MM.1S (cell line): ENCODE data around the gene IGFBP4.

Experiments used
- DNase-seq: peaks from one replicate; pipeline ENCODE4 v3.0.0-alpha.2; 2015
- H2AFZ ChIP-seq: fragments of 300-600 bp; sonication (generic); 2 replicates; pipeline ENCODE4 v1.6.0; 2016; ENCODE audit warnings: antibody characterized with exemption, low read length
- H3F3A ChIP-seq: fragments of 300-600 bp; sonication (generic); 2 replicates; pipeline ENCODE4 v1.6.1; 2016; ENCODE audit warnings: mild to moderate bottlenecking, antibody characterized with exemption, low read length, moderate library complexity, mixed read lengths; ENCODE audit not compliant: insufficient read depth
- H3K27ac ChIP-seq: fragments of 300-600 bp; sonication (generic); 2 replicates; pipeline ENCODE4 v1.5.1; 2016; ENCODE audit warnings: mild to moderate bottlenecking, low read length
- H3K27me3 ChIP-seq: fragments of 300-600 bp; sonication (generic); replicated peaks from 2 replicates; pipeline ENCODE4 v1.6.0; 2016; ENCODE audit warnings: low read length; ENCODE audit not compliant: insufficient read depth
- H3K36me3 ChIP-seq: fragments of 300-600 bp; sonication (generic); replicated peaks from 2 replicates; pipeline ENCODE4 v1.6.1; 2016; ENCODE audit warnings: mild to moderate bottlenecking, low read length, mixed read lengths; ENCODE audit not compliant: insufficient read depth
- H3K4me1 ChIP-seq: fragments of 300-600 bp; sonication (generic); 2 replicates; pipeline ENCODE4 v1.6.1; 2016; ENCODE audit warnings: low read length, mixed read lengths
- H3K4me2 ChIP-seq: fragments of 300-600 bp; sonication (generic); 2 replicates; pipeline ENCODE4 v1.6.0; 2016; ENCODE audit warnings: low read depth, low read length
- H3K4me3 ChIP-seq: fragments of 300-600 bp; sonication (generic); 2 replicates; pipeline ENCODE4 v1.5.1; 2016; ENCODE audit warnings: low read length, mixed read lengths
- H3K79me2 ChIP-seq: fragments of 300-600 bp; sonication (generic); 2 replicates; pipeline ENCODE4 v1.6.1; 2016; ENCODE audit warnings: mixed run types, low read length, mixed read lengths
- H3K9ac ChIP-seq: fragments of 300-600 bp; sonication (generic); 2 replicates; pipeline ENCODE4 v1.6.1; 2016; ENCODE audit warnings: low read length, mixed read lengths
- H3K9me2 ChIP-seq: fragments of 300-600 bp; sonication (generic); replicated peaks from 2 replicates; pipeline ENCODE4 v1.6.1; 2016; ENCODE audit warnings: mild to moderate bottlenecking, low read length, mixed read lengths; ENCODE audit not compliant: insufficient read depth
- H3K9me3 ChIP-seq: fragments of 300-600 bp; sonication (generic); replicated peaks from 2 replicates; pipeline ENCODE4 v1.6.1; 2016; ENCODE audit warnings: mild to moderate bottlenecking, low read length, mixed read lengths; ENCODE audit not compliant: insufficient read depth
- H4K20me1 ChIP-seq: fragments of 300-600 bp; sonication (generic); 2 replicates; pipeline ENCODE4 v1.6.1; 2016; ENCODE audit warnings: mild to moderate bottlenecking, low read length, moderate library complexity, mixed read lengths; ENCODE audit not compliant: insufficient read depth
- EZH2 ChIP-seq: fragments of 300-600 bp; sonication (generic); optimal IDR thresholded peaks from 2 replicates; pipeline ENCODE3; 2017; ENCODE audit warnings: low read depth, mild to moderate bottlenecking, antibody characterized with exemption, low read length, mixed read lengths
- EZH2phosphoT487 ChIP-seq: fragments of 300-600 bp; sonication (generic); IDR thresholded peaks from 2 replicates; pipeline ENCODE4 v1.6.1; 2018; ENCODE audit warnings: antibody characterized with exemption, low read length
- TF ChIP-seq, protein P1 (sequence below): fragments of 300-600 bp; sonication (generic); IDR thresholded peaks from 2 replicates; pipeline ENCODE4 v1.5.1; 2016; ENCODE audit warnings: antibody characterized with exemption, low read length, mixed read lengths

The IGFBP4 gene

DNA sequence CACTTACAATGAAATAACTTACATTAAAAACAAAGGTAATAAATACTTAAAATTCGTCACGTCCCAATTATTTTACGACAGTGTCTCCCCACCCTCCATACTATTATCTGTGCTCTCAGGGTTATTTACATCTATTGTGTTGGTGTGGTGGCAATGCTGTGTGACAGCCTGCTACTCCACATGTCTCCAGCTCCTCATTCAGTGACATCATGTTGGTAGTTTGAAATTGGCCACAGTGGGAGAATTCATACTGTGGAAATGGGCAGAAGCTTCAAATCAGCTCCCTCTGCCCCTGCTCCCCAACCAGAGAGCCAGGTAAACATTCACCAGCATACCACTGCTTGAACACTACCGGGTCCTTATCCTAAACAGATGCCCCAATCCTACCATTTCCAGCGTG lies 51.9 kb downstream of the IGFBP4 start:
- H2AFZ ChIP-seq = no peak overlapping the region
- no peaks in the 10 kb centered on the region for H3K9me3 ChIP-seq
- no peaks in the 10 kb centered on the region for H3F3A ChIP-seq
- H3K4me1 ChIP-seq = no peaks in the 10 kb centered on the region
- TF ChIP-seq EZH2 (no peak), EZH2phosphoT487 (no peak)
- TF ChIP-seq, protein P1, sequence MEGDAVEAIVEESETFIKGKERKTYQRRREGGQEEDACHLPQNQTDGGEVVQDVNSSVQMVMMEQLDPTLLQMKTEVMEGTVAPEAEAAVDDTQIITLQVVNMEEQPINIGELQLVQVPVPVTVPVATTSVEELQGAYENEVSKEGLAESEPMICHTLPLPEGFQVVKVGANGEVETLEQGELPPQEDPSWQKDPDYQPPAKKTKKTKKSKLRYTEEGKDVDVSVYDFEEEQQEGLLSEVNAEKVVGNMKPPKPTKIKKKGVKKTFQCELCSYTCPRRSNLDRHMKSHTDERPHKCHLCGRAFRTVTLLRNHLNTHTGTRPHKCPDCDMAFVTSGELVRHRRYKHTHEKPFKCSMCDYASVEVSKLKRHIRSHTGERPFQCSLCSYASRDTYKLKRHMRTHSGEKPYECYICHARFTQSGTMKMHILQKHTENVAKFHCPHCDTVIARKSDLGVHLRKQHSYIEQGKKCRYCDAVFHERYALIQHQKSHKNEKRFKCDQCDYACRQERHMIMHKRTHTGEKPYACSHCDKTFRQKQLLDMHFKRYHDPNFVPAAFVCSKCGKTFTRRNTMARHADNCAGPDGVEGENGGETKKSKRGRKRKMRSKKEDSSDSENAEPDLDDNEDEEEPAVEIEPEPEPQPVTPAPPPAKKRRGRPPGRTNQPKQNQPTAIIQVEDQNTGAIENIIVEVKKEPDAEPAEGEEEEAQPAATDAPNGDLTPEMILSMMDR = no peak
- H3K4me3 ChIP-seq = no peak overlapping the region
- H3K9ac ChIP-seq = no peak overlapping the region
- no peaks in the 10 kb centered on the region for H4K20me1 ChIP-seq
- no peak overlapping the region for H3K4me2 ChIP-seq
- no peaks in the 10 kb centered on the region for H3K36me3 ChIP-seq
- no peaks in the 10 kb centered on the region for H3K9me2 ChIP-seq
- H3K27ac ChIP-seq = no peak overlapping the region
- peaks cover 16% of the 10 kb centered on the region for H3K27me3 ChIP-seq
- no peaks in the 10 kb centered on the region for H3K79me2 ChIP-seq
- DNase-seq = no peak

- DNase-seq = no peak
- Histone ChIP-seq H3K9me3 (no peaks in the 10 kb centered on the region), H3K79me2 (no peaks in the 10 kb centered on the region), H3K27me3 (peaks cover 17% of the 10 kb centered on the region), H2AFZ (no peak overlapping the region), H3F3A (no peaks in the 10 kb centered on the region), H3K36me3 (no peaks in the 10 kb centered on the region), H4K20me1 (no peaks in the 10 kb centered on the region), H3K4me3 (no peak overlapping the region), H3K4me2 (no peak overlapping the region), H3K4me1 (no peaks in the 10 kb centered on the region), H3K9ac (no peak overlapping the region), H3K27ac (no peak overlapping the region), H3K9me2 (no peaks in the 10 kb centered on the region)
- TF ChIP-seq EZH2 = no peak
- TF ChIP-seq EZH2phosphoT487 = no peak
- TF ChIP-seq, protein P1 = no peak
Measured at GRCh38 chr17:40496170-40496569, 52.9 kb downstream of the IGFBP4 start.

DNA sequence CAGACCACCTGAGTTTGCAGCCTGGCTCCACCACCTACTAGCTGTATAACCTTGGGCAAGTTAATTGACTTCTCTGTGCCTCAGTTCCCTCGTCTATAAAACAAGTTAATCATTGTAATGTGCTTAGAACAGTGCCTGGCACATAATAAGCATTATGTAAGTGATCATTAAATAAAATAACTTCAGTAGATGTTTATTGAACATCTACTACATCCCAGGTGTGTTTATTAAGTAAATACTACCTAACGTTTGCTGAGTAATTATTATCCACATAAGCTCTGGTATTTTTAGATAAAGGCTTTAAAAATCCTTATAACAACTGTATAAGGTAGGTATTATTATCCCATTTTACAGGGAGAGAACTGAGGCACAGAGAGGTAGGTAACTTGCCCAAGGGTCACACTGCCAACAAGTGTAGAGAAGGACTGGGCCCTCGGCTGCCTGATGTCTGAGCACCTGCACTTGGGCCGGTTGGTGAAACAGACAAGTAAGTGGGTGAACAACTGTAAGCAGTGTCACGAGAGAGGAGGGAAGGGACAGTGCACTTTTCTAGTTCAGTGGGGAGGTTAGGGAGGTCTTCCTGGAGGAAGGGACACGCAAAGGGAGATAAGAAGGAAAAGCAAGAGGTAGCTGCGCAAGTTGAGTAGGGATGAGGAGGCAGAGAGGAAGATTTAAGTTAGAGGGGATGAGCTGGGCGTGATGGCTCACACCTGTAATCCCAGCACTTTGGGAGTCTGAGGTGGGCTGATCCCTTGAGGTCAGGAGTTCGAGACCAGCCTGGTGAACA lies 53.6 kb downstream of the IGFBP4 start:
- no peaks in the 10 kb centered on the region for H3K9me2 ChIP-seq
- no peaks in the 10 kb centered on the region for H3F3A ChIP-seq
- no peak overlapping the region for H3K9ac ChIP-seq
- H3K27ac ChIP-seq = no peak overlapping the region
- TF ChIP-seq EZH2phosphoT487 (no peak), EZH2 (no peak)
- TF ChIP-seq, protein P1 = no peak
- no peak overlapping the region for H2AFZ ChIP-seq
- no peak for DNase-seq
- H3K79me2 ChIP-seq = no peaks in the 10 kb centered on the region
- H3K4me3 ChIP-seq = no peak overlapping the region
- H3K36me3 ChIP-seq = no peaks in the 10 kb centered on the region
- H3K9me3 ChIP-seq = no peaks in the 10 kb centered on the region
- no peaks in the 10 kb centered on the region for H4K20me1 ChIP-seq
- no peaks in the 10 kb centered on the region for H3K4me1 ChIP-seq
- peaks cover 14% of the 10 kb centered on the region for H3K27me3 ChIP-seq
- H3K4me2 ChIP-seq = no peak overlapping the region
